HG02840 (cell line): ENCODE measurements around the gene TPCN2.

Experiments
- ATAC-seq: cut with Tn5 transposase; IDR thresholded peaks from one replicate; pipeline ENCODE4 v1.9.1; 2021; ENCODE audit warnings: mild to moderate bottlenecking, moderate library complexity, moderate number of reproducible peaks; ENCODE audit not compliant: unreplicated experiment, low FRiP score

Gene TPCN2

GRCh38 chr11:69158301-69159149 is 109.8 kb downstream of the TPCN2 start:
- no peak for ATAC-seq

GRCh38 chr11:69159150-69159852 is 110.6 kb downstream of the TPCN2 start:
- ATAC-seq, result no peak

GRCh38 chr11:69160296-69161116 is 111.8 kb downstream of the TPCN2 start:
- no peak for ATAC-seq

- ATAC-seq, result no peak
These were observed 112.3 kb downstream of the TPCN2 start for GRCh38 chr11:69161117-69161407.

GRCh38 chr11:69162505-69162904 is 113.8 kb downstream of the TPCN2 start:
- no peak for ATAC-seq

GRCh38 chr11:69163842-69164241 is 115.1 kb downstream of the TPCN2 start:
- no peak for ATAC-seq

GRCh38 chr11:69164824-69165223 is 116.1 kb downstream of the TPCN2 start:
- ATAC-seq, result no peak

GRCh38 chr11:69165775-69166174 is 117.0 kb downstream of the TPCN2 start:
- ATAC-seq, result no peak

- ATAC-seq, result peak; percentile 81
These were observed 117.7 kb downstream of the TPCN2 start for GRCh38 chr11:69166218-69167115.

- no peak for ATAC-seq
These were observed 118.6 kb downstream of the TPCN2 start for GRCh38 chr11:69167130-69167915.

- no peak for ATAC-seq
These were observed 119.4 kb downstream of the TPCN2 start for GRCh38 chr11:69167916-69168691.

GRCh38 chr11:69169479-69169878 is 120.7 kb downstream of the TPCN2 start:
- no peak for ATAC-seq

GRCh38 chr11:69170704-69171103 is 122.0 kb downstream of the TPCN2 start:
- no peak for ATAC-seq

GRCh38 chr11:69171476-69172240 is 122.9 kb downstream of the TPCN2 start:
- ATAC-seq, result no peak

- no peak for ATAC-seq
These were observed 123.9 kb downstream of the TPCN2 start for GRCh38 chr11:69172674-69173073.

GRCh38 chr11:69173331-69173730 is 124.6 kb downstream of the TPCN2 start:
- no peak for ATAC-seq

GRCh38 chr11:69173925-69174581 is 125.3 kb downstream of the TPCN2 start:
- ATAC-seq, result no peak
